Liver (tissue), 9 donors: Measurements from ENCODE around the gene DPH3. TPM values are rescaled to one million over a fixed set of nuclear protein-coding genes. Genes with fewer than 3 reads are reported as not detected.
A peak's percentile ranks its signal among the peaks of the same experiment; 100 is the strongest.

Experiments used
- DNase-seq: peaks from one replicate; pipeline ENCODE4 v3.0.0-alpha.2; 2017; ENCODE audit warnings: low spot score
- H3K27ac ChIP-seq, 2 donors: one replicate each; pipeline ENCODE4 v1.7.0; 2013; ENCODE audit warnings: inconsistent platforms in 2 of 2, low read length in 2 of 2, control low read depth in 1 of 2, low read depth in 1 of 2, mild to moderate bottlenecking in 1 of 2
- H3K27me3 ChIP-seq, 4 donors: one replicate each; pipeline versions ENCODE4 v1.6.1 to v1.7.0; 2013; ENCODE audit warnings: low read length in 3 of 4, inconsistent platforms in 1 of 4, mild to moderate bottlenecking in 1 of 4, moderate library complexity in 1 of 4; ENCODE audit not compliant: control insufficient read depth in 4 of 4, insufficient read depth in 4 of 4
- H3K36me3 ChIP-seq, 4 donors: one replicate each; pipeline versions ENCODE4 v1.6.1 to v1.7.0; 2013; ENCODE audit warnings: low read length in 3 of 4, mild to moderate bottlenecking in 3 of 4, low read depth in 1 of 4, moderate library complexity in 1 of 4; ENCODE audit not compliant: control insufficient read depth in 4 of 4, insufficient read depth in 3 of 4
- H3K4me1 ChIP-seq, 4 donors: one replicate each; pipeline versions ENCODE4 v1.6.1 to v1.7.0; 2013; ENCODE audit warnings: low read length in 3 of 4, mild to moderate bottlenecking in 3 of 4, moderate library complexity in 1 of 4; ENCODE audit not compliant: control insufficient read depth in 4 of 4, insufficient read depth in 4 of 4
- H3K4me3 ChIP-seq, 3 donors: one replicate each; pipeline versions ENCODE4 v1.6.1 to v1.7.0; 2013; ENCODE audit warnings: low read length in 3 of 3, control low read depth in 1 of 3, low read depth in 1 of 3, mild to moderate bottlenecking in 1 of 3
- H3K9ac ChIP-seq, 2 donors: one replicate each; pipeline ENCODE4 v1.7.0; 2013; ENCODE audit warnings: low read length in 2 of 2, mild to moderate bottlenecking in 2 of 2, moderate library complexity in 2 of 2, control low read depth in 1 of 2, low read depth in 1 of 2
- H3K9me3 ChIP-seq, 4 donors: one replicate each; pipeline versions ENCODE4 v1.6.1 to v1.7.0; 2013; ENCODE audit warnings: low read length in 3 of 4; ENCODE audit not compliant: control insufficient read depth in 4 of 4
- ATF3 ChIP-seq: IDR thresholded peaks from 2 replicates; pipeline ENCODE4 v1.6.1; 2016; ENCODE audit warnings: antibody characterized with exemption
- FOXA1 ChIP-seq: IDR thresholded peaks from 2 replicates; pipeline ENCODE4 v1.6.1; 2016; ENCODE audit warnings: antibody characterized with exemption
- FOXA2 ChIP-seq: IDR thresholded peaks from 2 replicates; pipeline ENCODE4 v1.6.1; 2016; ENCODE audit warnings: antibody characterized with exemption
- GABPA ChIP-seq, 2 donors: IDR thresholded peaks in 1 of 2; conservative IDR thresholded peaks in 1 of 2; 2 replicates each; pipeline ENCODE4 v1.6.1; 2016; ENCODE audit warnings: antibody characterized with exemption in 2 of 2, mild to moderate bottlenecking in 1 of 2, moderate library complexity in 1 of 2
- HNF4A ChIP-seq, 2 donors: conservative IDR thresholded peaks; 2 replicates each; pipeline ENCODE4 v1.6.1; 2016; ENCODE audit warnings: antibody characterized with exemption in 2 of 2, mild to moderate bottlenecking in 2 of 2
- HNF4G ChIP-seq: IDR thresholded peaks from 2 replicates; pipeline ENCODE4 v1.6.1; 2016; ENCODE audit warnings: antibody characterized with exemption
- JUND ChIP-seq, 2 donors: IDR thresholded peaks; 2 replicates each; pipeline ENCODE4 v1.6.1; 2016; ENCODE audit warnings: antibody characterized with exemption in 2 of 2
- MAX ChIP-seq: IDR thresholded peaks from 2 replicates; pipeline ENCODE4 v1.6.1; 2016; ENCODE audit warnings: antibody characterized with exemption
- NR2F2 ChIP-seq: IDR thresholded peaks from 2 replicates; pipeline ENCODE4 v1.6.1; 2016; ENCODE audit warnings: antibody characterized with exemption
- RAD21 ChIP-seq, 2 donors: IDR thresholded peaks; 2 replicates each; pipeline ENCODE4 v1.6.1; 2016; ENCODE audit warnings: antibody characterized with exemption in 2 of 2, mild to moderate bottlenecking in 2 of 2
- REST ChIP-seq: IDR thresholded peaks from 2 replicates; pipeline ENCODE4 v1.6.1; 2016; ENCODE audit warnings: antibody characterized with exemption, mild to moderate bottlenecking
- RXRA ChIP-seq, 2 donors: IDR thresholded peaks; 2 replicates each; pipeline ENCODE4 v1.6.1; 2017 to 2018; ENCODE audit warnings: antibody characterized with exemption in 2 of 2, mild to moderate bottlenecking in 1 of 2
- TAF1 ChIP-seq: conservative IDR thresholded peaks from 2 replicates; pipeline ENCODE4 v1.6.1; 2016; ENCODE audit warnings: antibody characterized with exemption, mild to moderate bottlenecking
- YY1 ChIP-seq: IDR thresholded peaks from 2 replicates; pipeline ENCODE4 v1.6.1; 2016; ENCODE audit warnings: antibody characterized with exemption, mild to moderate bottlenecking
- ZBTB33 ChIP-seq: IDR thresholded peaks from 2 replicates; pipeline ENCODE4 v1.6.1; 2016; ENCODE audit warnings: antibody characterized with exemption
- WGBS: extraction: QIAGEN DNeasy Blood & Tissue Kit; methylation state at CpG from one replicate; pipeline ENCODE4 v1.1.7; 2013; 5-methylcytosine and 5-hydroxymethylcytosine counted together
- polyA plus RNA-seq, 2 donors: library from polyadenylated mRNA; stranded (reverse) in 1 of 2; unstranded in 1 of 2; fragments of 200-250 nt in 1 of 2; fragments of >200 nt in 1 of 2; fragmentation: Nextera tagmentation in 1 of 2; extraction: Ambion mirVana in 1 of 2; gene quantifications; one replicate each; pipeline versions ENCODE4 v1.2.1 to v1.2.3, GENCODE V29; 2013 to 2015
- total RNA-seq, 2 donors: library from RNA; depleted of rRNA; stranded (reverse); fragments of >200 nt; gene quantifications; one replicate each; pipeline ENCODE4 v1.2.3, GENCODE V29; 2014
- TF ChIP-seq, protein P1 (sequence below): fragments of 150-350 bp; IDR thresholded peaks from 2 replicates; pipeline ENCODE4 v1.5.1; 2017; ENCODE audit warnings: improper control_type of control experiment, low read depth, low read length; ENCODE audit not compliant: missing input control
- donor health status: healthy.
- donor health status: healthy.
- donor health status: healthy.
- donor health status: healthy.
- donor health status: healthy.

Gene DPH3
- total and polyA plus RNA-seq, 4 donors = 7.8 to 19.1 (median 11.6) TPM

DNA sequence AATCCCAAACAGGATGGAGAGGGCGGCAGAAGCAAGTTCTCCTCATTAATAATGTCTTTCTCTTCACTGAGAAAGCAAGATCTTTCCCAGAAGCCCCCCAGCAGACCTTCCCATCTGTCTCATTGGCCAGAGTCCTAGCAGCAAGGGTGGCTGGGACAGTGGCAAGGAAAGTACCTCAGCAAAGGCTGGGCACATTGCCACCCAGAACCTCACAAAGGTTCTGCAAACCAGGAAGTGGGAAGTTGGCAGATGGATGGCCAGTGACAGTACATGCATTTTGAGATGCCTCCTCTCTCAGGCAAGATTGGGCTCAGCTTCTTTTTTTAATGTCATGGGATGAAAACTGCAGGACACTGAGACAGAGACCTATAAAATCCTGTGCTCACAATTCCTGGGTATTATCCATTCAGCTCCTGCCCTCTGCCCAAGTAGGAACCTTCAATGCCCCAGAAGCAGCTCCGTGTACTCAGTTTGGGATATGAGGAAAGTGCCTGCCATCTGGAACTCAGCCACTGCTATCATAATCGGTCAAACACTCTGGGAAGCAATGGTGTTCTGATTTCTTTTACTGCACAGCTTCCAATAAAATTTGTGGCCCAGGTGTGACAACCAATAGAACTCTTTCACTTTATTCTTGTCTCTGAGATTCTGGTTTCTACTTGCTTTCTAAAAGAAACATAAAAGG, 25.5 kb downstream of the DPH3 start:
- Histone ChIP-seq H3K4me3 (no peak overlapping the region), H3K9ac (no peak overlapping the region), H3K4me1 (peaks cover 0 to 11% (median 0%) of the 10 kb centered on the region in 4 donors), H3K27me3 (no peaks in the 10 kb centered on the region), H3K27ac (no peak overlapping the region), H3K9me3 (no peaks in the 10 kb centered on the region), H3K36me3 (no peaks in the 10 kb centered on the region)
- WGBS = 46% methylated on average over 3 of the region's 3 CpGs
- DNase-seq = no peak
- TF ChIP-seq HNF4A (conservative IDR thresholded peaks at IDR 0.05) (peak in 1 of 2 donors; percentile 17), GABPA (IDR thresholded peaks at IDR 0.05 in 1 of 2, conservative IDR thresholded peaks at IDR 0.05 in 1 of 2) (no peak)

- H3K27ac ChIP-seq = no peak overlapping the region
- no peaks in the 10 kb centered on the region for H3K9me3 ChIP-seq
- peaks cover 0 to 11% (median 0%) of the 10 kb centered on the region in 4 donors for H3K4me1 ChIP-seq
- no peaks in the 10 kb centered on the region for H3K36me3 ChIP-seq
- H3K27me3 ChIP-seq = no peaks in the 10 kb centered on the region
- no peak for TF ChIP-seq FOXA2
- TF ChIP-seq RAD21 (IDR thresholded peaks at IDR 0.05) = no peak
- TF ChIP-seq NR2F2 = no peak
- TF ChIP-seq RXRA (IDR thresholded peaks at IDR 0.05) = no peak
- no peak for TF ChIP-seq JUND (IDR thresholded peaks at IDR 0.05)
- no peak for TF ChIP-seq MAX
- no peak for TF ChIP-seq FOXA1
- TF ChIP-seq ATF3 = no peak
- TF ChIP-seq YY1 = no peak
- no peak for TF ChIP-seq HNF4G
- no peak for TF ChIP-seq GABPA (IDR thresholded peaks at IDR 0.05 in 1 of 2, conservative IDR thresholded peaks at IDR 0.05 in 1 of 2)
- no peak for TF ChIP-seq REST
- TF ChIP-seq TAF1 = no peak
- no peak for TF ChIP-seq ZBTB33
- TF ChIP-seq HNF4A (conservative IDR thresholded peaks at IDR 0.05) = no peak
- TF ChIP-seq, protein P1, sequence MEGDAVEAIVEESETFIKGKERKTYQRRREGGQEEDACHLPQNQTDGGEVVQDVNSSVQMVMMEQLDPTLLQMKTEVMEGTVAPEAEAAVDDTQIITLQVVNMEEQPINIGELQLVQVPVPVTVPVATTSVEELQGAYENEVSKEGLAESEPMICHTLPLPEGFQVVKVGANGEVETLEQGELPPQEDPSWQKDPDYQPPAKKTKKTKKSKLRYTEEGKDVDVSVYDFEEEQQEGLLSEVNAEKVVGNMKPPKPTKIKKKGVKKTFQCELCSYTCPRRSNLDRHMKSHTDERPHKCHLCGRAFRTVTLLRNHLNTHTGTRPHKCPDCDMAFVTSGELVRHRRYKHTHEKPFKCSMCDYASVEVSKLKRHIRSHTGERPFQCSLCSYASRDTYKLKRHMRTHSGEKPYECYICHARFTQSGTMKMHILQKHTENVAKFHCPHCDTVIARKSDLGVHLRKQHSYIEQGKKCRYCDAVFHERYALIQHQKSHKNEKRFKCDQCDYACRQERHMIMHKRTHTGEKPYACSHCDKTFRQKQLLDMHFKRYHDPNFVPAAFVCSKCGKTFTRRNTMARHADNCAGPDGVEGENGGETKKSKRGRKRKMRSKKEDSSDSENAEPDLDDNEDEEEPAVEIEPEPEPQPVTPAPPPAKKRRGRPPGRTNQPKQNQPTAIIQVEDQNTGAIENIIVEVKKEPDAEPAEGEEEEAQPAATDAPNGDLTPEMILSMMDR = no peak
- no peak for DNase-seq
- H3K4me3 ChIP-seq = no peak overlapping the region
- H3K9ac ChIP-seq = no peak overlapping the region
- 75% methylated on average over 3 of the region's 3 CpGs for WGBS
These were observed 27.8 kb downstream of the DPH3 start for GRCh38 chr3:16236856-16237393.
